RPMI8226 (cell line): ENCODE data around the gene WDFY2.

Experiments used
- DNase-seq: peaks from one replicate; pipeline ENCODE4 v3.0.0-alpha.2; 2015

The WDFY2 gene

DNA sequence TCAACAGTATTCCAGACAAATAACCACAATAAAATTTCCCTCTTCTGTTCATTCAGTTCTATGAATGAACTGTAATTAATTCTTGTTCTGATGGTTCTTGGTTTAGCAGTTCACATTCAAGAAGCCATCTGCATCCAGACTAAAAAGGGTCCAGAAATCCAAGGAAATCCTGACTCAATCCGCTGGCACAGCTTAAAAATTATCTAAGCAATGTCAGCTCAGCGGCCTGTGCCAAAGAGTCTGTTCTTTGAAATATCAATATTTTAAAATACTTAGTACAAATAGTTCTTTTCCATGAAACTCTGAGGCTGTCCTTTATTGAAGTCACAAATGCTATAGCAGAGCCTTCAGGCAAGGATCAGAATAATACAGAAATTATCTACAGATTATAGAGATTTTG lies 162.5 kb downstream of the WDFY2 start:
- no peak for DNase-seq

- DNase-seq = no peak
Observed at GRCh38 chr13:51747438-51748434, 163.5 kb downstream of the WDFY2 start.

GRCh38 chr13:51756651-51757050 lies 172.4 kb downstream of the WDFY2 start:
- no peak for DNase-seq

DNA sequence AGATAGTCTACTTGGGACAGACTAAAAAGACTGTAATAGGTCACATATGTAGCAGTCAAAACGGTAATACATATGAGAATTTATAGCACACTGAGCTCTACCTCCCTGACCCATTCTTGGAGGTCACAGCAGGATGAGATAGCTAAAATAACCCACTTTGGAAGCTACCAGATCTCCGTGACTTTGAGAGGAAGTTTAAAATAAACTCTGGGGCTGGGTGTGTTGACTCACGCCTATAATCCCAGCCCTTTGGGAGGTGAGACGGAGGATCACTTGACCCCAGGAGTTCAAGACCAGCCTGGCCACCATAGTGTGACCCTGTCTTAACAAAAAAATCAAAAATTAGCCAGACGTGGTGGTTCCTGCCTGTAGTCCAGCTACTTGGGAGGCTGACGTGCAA lies 174.4 kb downstream of the WDFY2 start:
- no peak for DNase-seq

DNA sequence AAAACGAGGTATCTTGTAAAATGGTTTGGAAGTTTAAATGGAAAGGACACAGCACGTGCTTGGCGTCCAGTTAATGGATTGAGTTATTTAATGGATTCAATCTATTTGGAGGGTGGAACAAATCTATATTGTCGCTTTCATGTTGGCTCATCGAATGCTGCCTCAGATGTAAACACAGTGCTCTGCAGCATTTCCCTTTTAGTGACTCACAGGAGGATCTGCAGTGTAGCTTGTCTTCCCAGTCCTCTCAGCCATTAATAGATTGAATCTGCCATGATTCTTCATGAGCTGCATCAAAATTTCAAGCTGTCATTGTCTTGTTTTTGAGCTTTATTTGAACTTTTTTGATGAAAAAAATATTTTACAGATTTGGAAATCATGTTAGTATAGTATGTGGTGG lies 175.0 kb downstream of the WDFY2 start:
- DNase-seq = no peak

DNA sequence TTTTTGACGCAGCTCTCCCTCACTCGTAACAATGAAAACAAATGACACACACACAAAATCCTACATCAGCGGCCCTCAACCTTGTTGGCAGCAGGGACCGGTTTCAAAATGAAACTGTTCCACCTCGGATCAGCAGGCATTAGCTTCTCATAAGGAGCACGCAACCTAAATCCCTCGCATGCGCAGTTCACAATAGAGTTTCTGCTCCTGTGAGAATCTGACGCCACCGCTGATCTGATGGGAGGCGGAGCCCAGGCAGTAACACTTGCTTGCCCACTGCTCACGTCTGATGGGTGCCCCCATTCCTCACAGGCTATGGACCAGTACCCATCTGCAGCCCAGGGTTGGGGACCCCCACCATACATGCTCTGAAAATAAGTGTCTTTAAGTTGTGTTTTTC lies 176.3 kb downstream of the WDFY2 start:
- no peak for DNase-seq

DNA sequence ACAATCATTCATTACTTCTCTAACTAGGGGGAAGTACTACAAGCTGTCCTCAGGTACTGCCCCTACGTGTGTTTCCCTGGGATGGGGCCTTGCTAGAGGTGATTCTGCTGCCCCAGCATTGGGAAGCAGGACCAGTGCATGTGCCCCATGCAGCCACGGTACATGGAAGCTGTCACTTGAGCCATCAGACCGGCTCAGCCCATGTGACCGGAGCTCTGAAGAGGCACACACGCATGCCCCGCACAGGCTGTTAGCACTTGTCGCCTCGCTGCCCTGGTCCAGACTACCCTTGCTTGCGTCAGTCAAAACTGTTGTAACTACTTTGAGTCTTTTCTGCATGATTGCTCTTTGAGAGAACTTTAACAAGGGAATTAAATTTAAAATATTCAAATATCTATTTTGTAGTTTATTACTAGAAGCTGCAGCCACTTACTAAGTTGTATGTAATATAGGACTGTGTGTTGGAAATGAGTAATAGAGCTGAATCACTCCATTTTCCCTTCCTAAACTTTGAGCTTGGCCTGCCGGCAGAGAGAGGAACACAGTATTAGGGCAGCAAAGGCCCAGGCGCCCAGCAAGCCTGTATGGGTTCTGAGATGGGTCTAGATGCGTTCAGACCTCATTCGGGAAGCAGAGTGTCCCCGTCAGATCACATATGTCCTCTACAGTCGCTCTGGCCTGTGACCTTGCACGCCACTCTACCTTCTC lies 177.5 kb downstream of the WDFY2 start:
- DNase-seq = no peak

DNA sequence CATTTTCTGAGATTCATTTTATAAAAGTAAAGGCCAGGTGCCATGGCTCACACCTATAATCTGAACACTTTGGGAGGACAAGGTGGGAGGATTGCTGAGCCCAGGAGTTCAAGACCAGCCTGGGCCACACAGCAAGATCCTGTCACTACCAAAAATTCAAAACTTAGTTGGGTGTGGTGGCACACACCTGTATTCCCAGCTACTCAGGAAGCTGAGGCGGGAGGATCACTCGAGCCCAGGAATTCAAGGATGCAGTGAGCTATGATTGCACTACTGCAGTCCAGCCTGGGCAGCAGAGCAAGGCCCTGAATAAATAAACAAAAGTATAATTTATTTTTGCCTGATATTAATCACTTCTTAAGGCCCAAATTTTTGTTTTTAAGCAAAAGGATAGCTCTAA lies 179.2 kb downstream of the WDFY2 start:
- DNase-seq = no peak

- no peak for DNase-seq
Observed at GRCh38 chr13:51764184-51765141, 180.2 kb downstream of the WDFY2 start.

DNA sequence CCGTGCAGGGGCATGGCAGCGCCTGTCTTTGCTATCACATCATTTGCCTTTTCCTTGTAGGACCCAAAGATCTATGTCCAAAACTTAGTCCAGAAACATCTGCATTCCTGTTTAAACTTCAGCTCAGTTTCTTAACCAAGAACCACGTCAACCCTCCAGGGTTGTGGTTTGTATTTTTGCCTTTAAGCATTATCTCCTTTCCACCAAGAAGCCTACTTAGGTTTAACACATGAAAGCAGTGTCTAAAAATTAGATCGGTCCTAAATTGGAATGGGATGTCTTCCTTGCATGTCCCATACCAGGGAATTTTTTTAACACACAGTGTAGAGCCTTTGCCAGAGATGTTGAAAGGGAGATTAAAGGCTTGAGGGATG lies 180.9 kb downstream of the WDFY2 start:
- DNase-seq = no peak

- DNase-seq = no peak
Observed at GRCh38 chr13:51767100-51767499, 182.8 kb downstream of the WDFY2 start.

- no peak for DNase-seq
Observed at GRCh38 chr13:51768378-51768921, 184.2 kb downstream of the WDFY2 start.

- DNase-seq = no peak
Observed at GRCh38 chr13:51768976-51769375, 184.7 kb downstream of the WDFY2 start.

- DNase-seq = no peak
Observed at GRCh38 chr13:51769455-51770127, 185.3 kb downstream of the WDFY2 start.

DNA sequence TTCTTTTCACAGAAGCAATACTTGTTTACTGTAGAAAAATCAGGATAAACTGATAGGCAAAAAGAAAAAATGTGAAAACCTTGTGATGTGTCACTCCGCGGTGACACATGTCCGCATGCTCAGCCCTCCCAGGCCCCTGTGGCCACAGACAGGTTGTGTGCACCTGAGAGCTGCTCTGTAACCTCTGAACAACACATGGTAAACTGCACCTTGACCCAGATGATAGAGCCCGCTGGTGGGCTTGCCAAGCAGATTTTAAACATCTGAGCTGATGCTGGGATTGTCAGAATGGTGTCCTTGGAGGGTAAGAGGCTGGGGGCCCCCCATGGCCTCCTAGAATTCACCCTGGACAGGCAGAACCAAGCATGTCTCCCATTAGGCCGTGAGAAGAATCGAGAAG lies 185.9 kb downstream of the WDFY2 start:
- DNase-seq = no peak

- DNase-seq = no peak
Observed at GRCh38 chr13:51770681-51771417, 186.6 kb downstream of the WDFY2 start.

GRCh38 chr13:51771418-51772104 lies 187.3 kb downstream of the WDFY2 start:
- no peak for DNase-seq

GRCh38 chr13:51772105-51772455 lies 187.8 kb downstream of the WDFY2 start:
- no peak for DNase-seq

GRCh38 chr13:51772781-51773180 lies 188.5 kb downstream of the WDFY2 start:
- no peak for DNase-seq

DNA sequence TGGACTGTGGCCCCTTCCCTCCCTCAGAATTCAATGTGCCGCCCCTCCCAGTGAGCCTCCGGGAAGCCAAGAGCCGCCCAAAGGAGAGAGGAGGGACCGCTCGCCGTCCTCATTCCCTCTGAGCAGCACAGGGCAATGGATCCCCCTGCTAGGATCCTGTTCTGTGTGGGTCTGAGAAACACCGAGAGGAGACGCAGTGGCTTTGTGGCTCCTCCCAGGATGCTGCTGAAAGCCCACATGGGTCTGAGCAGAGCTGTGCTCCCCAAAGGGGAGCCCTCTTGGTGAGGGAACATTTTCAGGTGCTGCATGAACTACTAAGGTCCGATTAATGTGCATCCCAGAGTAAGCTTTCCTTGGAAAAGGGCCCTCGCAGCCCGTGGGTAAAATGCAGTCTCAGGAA lies 189.3 kb downstream of the WDFY2 start:
- no peak for DNase-seq

DNA sequence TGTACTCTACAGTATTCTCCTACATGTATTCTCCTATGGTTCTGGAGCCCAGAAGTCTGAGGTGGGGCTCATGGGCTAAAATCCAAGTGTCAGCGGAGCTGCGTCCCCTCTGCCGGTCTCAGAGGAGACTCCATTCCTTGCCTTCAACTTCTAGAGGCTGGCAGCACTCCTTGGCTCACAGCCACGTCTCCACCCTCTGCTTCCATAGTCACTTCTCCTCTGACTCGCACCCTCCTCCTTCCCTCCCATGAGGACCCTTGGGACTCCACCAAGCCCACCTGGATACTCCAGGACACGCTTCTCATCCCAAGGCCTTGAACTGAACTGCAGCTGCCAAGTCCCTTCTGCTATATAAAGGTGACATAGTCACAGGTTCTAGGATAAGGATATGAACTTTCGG lies 191.9 kb downstream of the WDFY2 start:
- DNase-seq = no peak
